PC-3 (cell line): ENCODE data around the gene ZSWIM4. TPM values are rescaled to one million over a fixed set of nuclear protein-coding genes. Genes with fewer than 3 reads are reported as not detected.

ENCODE experiments used
- ATAC-seq: fragments of 200-7000 bp; cut with Tn5 transposase; 2 replicates; pipeline ENCODE4 v1.9.1; 2020; ENCODE audit warnings: mild to moderate bottlenecking, moderate library complexity
- BruUV-seq: library from RNA; stranded (reverse); fragments of 400-500 nt; replicated peaks from 2 replicates; lab custom pipeline; 2021; lab: Mats Ljungman, UMichigan
- CTCF ChIA-PET: fragments of 300-600 bp; sonication (Branson Sonifier 250); formaldehyde crosslinking; loops from one replicate; lab custom pipeline; 2022; ENCODE audit warnings: antibody characterized with exemption; lab: Charles Lee
- POLR2A ChIA-PET: fragments of 300-600 bp; sonication (Branson Sonifier 250); formaldehyde crosslinking; loops from one replicate; lab custom pipeline; 2022; ENCODE audit warnings: antibody characterized with exemption; ENCODE audit not compliant: unreplicated experiment; lab: Charles Lee
- DNase-seq: peaks from one replicate; pipeline ENCODE4 v3.0.0-alpha.2; 2015
- H2AFZ ChIP-seq: fragments of 300-600 bp; sonication (generic); 2 replicates; pipeline ENCODE4 v1.6.0; 2016; ENCODE audit warnings: antibody characterized with exemption, low read length
- H3F3A ChIP-seq: fragments of 300-600 bp; sonication (generic); one replicate; pipeline ENCODE4 v1.6.0; 2017; ENCODE audit warnings: antibody characterized with exemption, low read length, control low read depth, mild to moderate bottlenecking; ENCODE audit not compliant: unreplicated experiment
- H3K27ac ChIP-seq: fragments of 300-600 bp; sonication (generic); 2 replicates; pipeline ENCODE4 v1.5.1; 2016; ENCODE audit warnings: mild to moderate bottlenecking, low read length
- H3K27me3 ChIP-seq: fragments of 300-600 bp; sonication (generic); 2 replicates; pipeline ENCODE4 v1.6.1; 2016; ENCODE audit warnings: low read length, mixed read lengths
- H3K36me3 ChIP-seq: fragments of 300-600 bp; sonication (generic); 2 replicates; pipeline ENCODE4 v1.6.1; 2016; ENCODE audit warnings: low read depth, mixed run types, low read length, mixed read lengths
- H3K4me1 ChIP-seq: fragments of 300-600 bp; sonication (generic); 2 replicates; pipeline ENCODE4 v1.5.1; 2016; ENCODE audit warnings: low read length; ENCODE audit not compliant: insufficient read depth
- H3K4me2 ChIP-seq: fragments of 300-600 bp; sonication (generic); 2 replicates; pipeline ENCODE4 v1.6.0; 2016; ENCODE audit warnings: low read length
- H3K4me3 ChIP-seq: fragments of 300-600 bp; sonication (generic); 2 replicates; pipeline ENCODE4 v1.5.1; 2016; ENCODE audit warnings: mild to moderate bottlenecking, low read length, mixed read lengths
- H3K79me2 ChIP-seq: fragments of 300-600 bp; sonication (generic); 2 replicates; pipeline ENCODE4 v1.6.1; 2017; ENCODE audit warnings: low read length, mixed read lengths
- H3K9ac ChIP-seq: fragments of 300-600 bp; sonication (generic); 2 replicates; pipeline ENCODE4 v1.6.0; 2016; ENCODE audit warnings: mild to moderate bottlenecking, low read length
- H3K9me2 ChIP-seq: fragments of 300-600 bp; sonication (generic); replicated peaks from 2 replicates; pipeline ENCODE4 v1.6.1; 2016; ENCODE audit warnings: mixed run types, low read length, mixed read lengths
- H3K9me3 ChIP-seq: fragments of 300-600 bp; sonication (generic); 2 replicates; pipeline ENCODE4 v1.6.1; 2016; ENCODE audit warnings: low read length, mixed read lengths
- H4K20me1 ChIP-seq: fragments of 300-600 bp; sonication (generic); 2 replicates; pipeline ENCODE4 v1.6.1; 2016; ENCODE audit warnings: low read length, mixed read lengths
- CTCF ChIP-seq: fragments of 300-600 bp; sonication (generic); conservative IDR thresholded peaks from 2 replicates; pipeline ENCODE4 v1.5.1; 2017; ENCODE audit warnings: antibody characterized with exemption, low read depth, mild to moderate bottlenecking, low read length
- EZH2 ChIP-seq: fragments of 300-600 bp; sonication (generic); IDR thresholded peaks from one replicate; pipeline ENCODE4 v1.6.1; 2017; ENCODE audit warnings: antibody characterized with exemption, mild to moderate bottlenecking, low read length; ENCODE audit not compliant: unreplicated experiment
- EZH2phosphoT487 ChIP-seq: fragments of 300-600 bp; sonication (generic); IDR thresholded peaks from 2 replicates; pipeline ENCODE4 v1.6.1; 2018; ENCODE audit warnings: mild to moderate bottlenecking, antibody characterized with exemption, low read length, borderline replicate concordance
- intact Hi-C: fragments of 100-400 bp; cut with micrococcal nuclease; formaldehyde crosslinking; loops from 2 replicates; pipeline ENCODE4 v1.9.0; 2023
- total RNA-seq: library from RNA; depleted of rRNA; stranded (reverse); fragments of >200 nt; gene quantifications from 2 replicates; pipeline ENCODE4 v1.2.3, GENCODE V29; 2014

Gene ZSWIM4
- total RNA-seq, 1 experiment from 2014 or later, result 8.0 TPM

GRCh38 chr19:13807421-13808021 is 12.3 kb downstream of the ZSWIM4 start:
- Histone ChIP-seq H3K9me3 (no peaks in the 10 kb centered on the region), H3K4me3 (no peak overlapping the region), H4K20me1 (no peaks in the 10 kb centered on the region), H3K9ac (no peak overlapping the region), H2AFZ (no peak overlapping the region), H3K36me3 (peaks cover 37% of the 10 kb centered on the region), H3K27me3 (no peaks in the 10 kb centered on the region), H3K27ac (no peak overlapping the region), H3F3A (no peaks in the 10 kb centered on the region), H3K79me2 (no peaks in the 10 kb centered on the region), H3K9me2 (no peaks in the 10 kb centered on the region), H3K4me1 (peaks cover 5% of the 10 kb centered on the region; the same call in 1 of the 2 replicates), H3K4me2 (no peak overlapping the region)
- intact Hi-C loops, result no loop called here
- no TSS peak for BruUV-seq
- ChIA-PET CTCF (no interaction called here), POLR2A (no interaction called here)
- no peak for TF ChIP-seq CTCF
- TF ChIP-seq EZH2, result no peak
- TF ChIP-seq EZH2phosphoT487, result no peak
- DNase-seq (no peak), ATAC-seq (no peak)

- no peak overlapping the region for H3K9ac ChIP-seq
- BruUV-seq, result no TSS peak
- no peaks in the 10 kb centered on the region for H3K4me1 ChIP-seq
- TF ChIP-seq EZH2 (no peak), CTCF (no peak), EZH2phosphoT487 (no peak)
- H3K4me3 ChIP-seq, result no peak overlapping the region
- H3K9me2 ChIP-seq, result no peaks in the 10 kb centered on the region
- no peaks in the 10 kb centered on the region for H4K20me1 ChIP-seq
- ATAC-seq (no peak), DNase-seq (no peak)
- no peak overlapping the region for H3K27ac ChIP-seq
- H3K79me2 ChIP-seq, result no peaks in the 10 kb centered on the region
- H3K36me3 ChIP-seq, result peaks cover 37% of the 10 kb centered on the region
- H3F3A ChIP-seq, result no peaks in the 10 kb centered on the region
- no peaks in the 10 kb centered on the region for H3K27me3 ChIP-seq
- intact Hi-C loops, result no loop called here
- ChIA-PET POLR2A (no interaction called here), CTCF (interaction anchor here (0.6 kb wide), 1 partner anchor 250 kb away, joined by 4 read pairs; no protein-coding TSS in a partner anchor)
- H3K9me3 ChIP-seq, result no peaks in the 10 kb centered on the region
- no peak overlapping the region for H3K4me2 ChIP-seq
- no peak overlapping the region for H2AFZ ChIP-seq
Observed at GRCh38 chr19:13808856-13809255, 13.6 kb downstream of the ZSWIM4 start.

- H3K27ac ChIP-seq, result no peak overlapping the region
- POLR2A ChIA-PET, result no interaction called here
- intact Hi-C loops, result no loop called here
Observed at GRCh38 chr19:13812544-13812943, 17.3 kb downstream of the ZSWIM4 start.

More at GRCh38 chr19:13812544-13812943, 17.3 kb downstream of the ZSWIM4 start:
- Histone ChIP-seq H3K9me2 (no peaks in the 10 kb centered on the region), H3K79me2 (no peaks in the 10 kb centered on the region), H3F3A (no peaks in the 10 kb centered on the region), H3K4me3 (no peak overlapping the region), H3K36me3 (peaks cover 20% of the 10 kb centered on the region), H3K9ac (no peak overlapping the region), H3K9me3 (no peaks in the 10 kb centered on the region), H4K20me1 (no peaks in the 10 kb centered on the region), H3K27me3 (no peaks in the 10 kb centered on the region), H3K4me1 (no peaks in the 10 kb centered on the region), H3K4me2 (no peak overlapping the region), H2AFZ (no peak overlapping the region)
- no peak for DNase-seq
- no TSS peak for BruUV-seq
- ATAC-seq, result no peak
- TF ChIP-seq EZH2phosphoT487 (no peak), CTCF (no peak), EZH2 (no peak)
- CTCF ChIA-PET, result interaction anchor here (0.6 kb wide), 1 partner anchor 9 kb away, joined by 3 read pairs; no protein-coding TSS in a partner anchor
